Neural cell (in vitro differentiated cells): ENCODE results near the gene EHD4. TPM values are rescaled to one million over a fixed set of nuclear protein-coding genes. Genes with fewer than 3 reads are reported as not detected.

Experiments
- H2AFZ ChIP-seq: fragments of 200-600, 300-800 bp; sonication (generic), shearing (Covaris generic); 2 replicates; pipeline ENCODE4 v1.6.0; 2014; ENCODE audit warnings: low read depth, mild to moderate bottlenecking, antibody characterized with exemption, low read length, moderate library complexity
- H3F3A ChIP-seq: fragments of 200-600 bp; shearing (Covaris generic); 2 replicates; pipeline ENCODE4 v1.6.1; 2016; ENCODE audit warnings: mild to moderate bottlenecking, moderate library complexity, mixed read lengths, antibody characterized with exemption, low read length; ENCODE audit not compliant: insufficient read depth, poor library complexity, severe bottlenecking
- H3K27ac ChIP-seq: fragments of 200-600, 300-800 bp; sonication (generic), shearing (Covaris generic); 2 replicates; pipeline ENCODE4 v1.5.1; 2014; ENCODE audit warnings: mild to moderate bottlenecking, low read length, moderate library complexity
- H3K27me3 ChIP-seq: fragments of 300-800, 200-600 bp; sonication (generic), shearing (Covaris generic); 2 replicates; pipeline ENCODE4 v1.6.0; 2014; ENCODE audit warnings: mild to moderate bottlenecking, low read depth, low read length, moderate library complexity; ENCODE audit not compliant: insufficient read depth
- H3K36me3 ChIP-seq: fragments of 300-800, 200-600 bp; sonication (generic), shearing (Covaris generic); 2 replicates; pipeline ENCODE4 v1.5.1; 2014; ENCODE audit warnings: mild to moderate bottlenecking, antibody characterized with exemption, low read length, moderate library complexity; ENCODE audit not compliant: insufficient read depth
- H3K4me2 ChIP-seq: fragments of 300-800, 200-600 bp; sonication (generic), shearing (Covaris generic); 2 replicates; pipeline ENCODE4 v1.6.0; 2014; ENCODE audit warnings: mild to moderate bottlenecking, low read length
- H3K4me3 ChIP-seq: fragments of 300-800, 200-600 bp; sonication (generic), shearing (Covaris generic); 2 replicates; pipeline ENCODE4 v1.5.1; 2014; ENCODE audit warnings: mild to moderate bottlenecking, low read length, moderate library complexity
- H3K79me2 ChIP-seq: fragments of 200-600 bp; shearing (Covaris generic); replicated peaks from 2 replicates; pipeline ENCODE4 v1.6.0; 2014; ENCODE audit warnings: mild to moderate bottlenecking, low read length, moderate library complexity; ENCODE audit not compliant: insufficient read depth
- H3K9ac ChIP-seq: fragments of 300-800, 200-600 bp; sonication (generic), shearing (Covaris generic); 2 replicates; pipeline ENCODE4 v1.6.1; 2016; ENCODE audit warnings: mild to moderate bottlenecking, low read length, mixed read lengths
- H3K9me2 ChIP-seq: fragments of 200-600 bp; shearing (Covaris generic); 2 replicates; pipeline ENCODE4 v1.6.1; 2016; ENCODE audit warnings: mild to moderate bottlenecking, low read length, mixed read lengths; ENCODE audit not compliant: insufficient read depth
- H3K9me3 ChIP-seq: fragments of 200-600, 300-800 bp; sonication (generic), shearing (Covaris generic); 2 replicates; pipeline ENCODE4 v1.6.1; 2016; ENCODE audit warnings: mild to moderate bottlenecking, mixed run types, low read length, moderate library complexity, mixed read lengths
- H4K20me1 ChIP-seq: fragments of 200-600 bp; shearing (Covaris generic); 2 replicates; pipeline ENCODE4 v1.6.1; 2016; ENCODE audit warnings: mild to moderate bottlenecking, mixed run types; ENCODE audit not compliant: insufficient read depth
- EZH2 ChIP-seq: fragments of 200-600, 300-800 bp; shearing (Covaris generic), sonication (generic); IDR thresholded peaks from 2 replicates; pipeline ENCODE4 v1.6.1; 2014; ENCODE audit warnings: antibody characterized with exemption, low read length, borderline replicate concordance, mild to moderate bottlenecking; ENCODE audit not compliant: insufficient read depth, poor library complexity, severe bottlenecking
- MXI1 ChIP-seq: fragments of 450-650 bp; conservative IDR thresholded peaks from 2 replicates; pipeline ENCODE4 v1.6.1; 2014; ENCODE audit warnings: antibody characterized with exemption, mild to moderate bottlenecking; ENCODE audit not compliant: poor library complexity, severe bottlenecking
- POLR2AphosphoS5 ChIP-seq: IDR thresholded peaks from 2 replicates; pipeline ENCODE4 v1.6.1; 2012
- RAD21 ChIP-seq: fragments of 450-650 bp; conservative IDR thresholded peaks from 2 replicates; pipeline ENCODE4 v1.6.1; 2014; ENCODE audit warnings: antibody characterized with exemption, mild to moderate bottlenecking, moderate library complexity
- REST ChIP-seq: IDR thresholded peaks from 2 replicates; pipeline ENCODE4 v1.6.1; 2012; ENCODE audit warnings: borderline replicate concordance
- SMC3 ChIP-seq: fragments of 450-650 bp; conservative IDR thresholded peaks from 2 replicates; pipeline ENCODE4 v1.6.1; 2014; ENCODE audit warnings: antibody characterized with exemption, mild to moderate bottlenecking, moderate library complexity; ENCODE audit not compliant: poor library complexity
- TAF1 ChIP-seq: IDR thresholded peaks from 2 replicates; pipeline ENCODE4 v1.6.1; 2012; ENCODE audit warnings: low read depth
- polyA plus RNA-seq: library from polyadenylated mRNA; depleted of rRNA; stranded (reverse); fragments of >200 nt; gene quantifications from 2 replicates; pipeline ENCODE4 v1.2.3, GENCODE V29; 2014
- TF ChIP-seq, protein P1 (sequence below): fragments of 450-650 bp; IDR thresholded peaks from 2 replicates; pipeline ENCODE4 v1.5.1; 2014; ENCODE audit warnings: antibody characterized with exemption, mild to moderate bottlenecking, moderate library complexity; ENCODE audit not compliant: poor library complexity, severe bottlenecking

Gene EHD4
- polyA plus RNA-seq, 1 donor from 2014 or later = 0.09 TPM

DNA sequence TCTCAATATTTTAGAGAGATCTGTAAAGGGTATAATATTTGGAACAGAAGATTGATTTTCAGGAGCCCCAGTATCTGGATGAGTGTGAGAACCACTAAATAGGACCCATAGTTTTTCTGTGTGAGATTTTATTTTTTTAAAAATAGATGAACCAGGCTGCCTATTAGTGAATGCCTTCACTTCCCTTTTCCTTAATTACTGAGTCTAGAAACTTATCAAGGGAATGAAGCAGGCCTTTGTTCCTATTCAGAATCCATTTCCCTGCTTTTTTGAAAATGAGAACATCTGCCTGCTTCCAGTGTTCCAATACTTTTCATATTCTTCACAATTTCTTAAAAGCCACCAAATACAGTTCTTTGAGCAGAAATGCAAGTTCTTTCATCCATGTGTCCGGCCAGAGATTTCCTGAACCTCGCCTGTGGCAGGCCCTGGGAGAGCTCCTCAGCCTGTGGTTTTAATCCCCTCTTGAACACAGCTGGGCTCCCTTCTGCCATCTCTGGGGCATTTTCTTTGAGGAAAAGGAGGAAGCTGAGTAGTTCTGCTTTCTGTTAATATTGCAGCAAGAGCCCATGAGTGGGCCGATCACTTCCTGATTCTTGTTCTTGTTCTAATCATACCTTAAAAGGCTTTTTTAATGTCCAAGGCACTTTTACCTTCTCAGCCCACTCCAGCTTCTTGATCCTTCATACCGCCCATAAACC, 4.7 kb downstream of the EHD4 start:
- TF ChIP-seq, protein P1, sequence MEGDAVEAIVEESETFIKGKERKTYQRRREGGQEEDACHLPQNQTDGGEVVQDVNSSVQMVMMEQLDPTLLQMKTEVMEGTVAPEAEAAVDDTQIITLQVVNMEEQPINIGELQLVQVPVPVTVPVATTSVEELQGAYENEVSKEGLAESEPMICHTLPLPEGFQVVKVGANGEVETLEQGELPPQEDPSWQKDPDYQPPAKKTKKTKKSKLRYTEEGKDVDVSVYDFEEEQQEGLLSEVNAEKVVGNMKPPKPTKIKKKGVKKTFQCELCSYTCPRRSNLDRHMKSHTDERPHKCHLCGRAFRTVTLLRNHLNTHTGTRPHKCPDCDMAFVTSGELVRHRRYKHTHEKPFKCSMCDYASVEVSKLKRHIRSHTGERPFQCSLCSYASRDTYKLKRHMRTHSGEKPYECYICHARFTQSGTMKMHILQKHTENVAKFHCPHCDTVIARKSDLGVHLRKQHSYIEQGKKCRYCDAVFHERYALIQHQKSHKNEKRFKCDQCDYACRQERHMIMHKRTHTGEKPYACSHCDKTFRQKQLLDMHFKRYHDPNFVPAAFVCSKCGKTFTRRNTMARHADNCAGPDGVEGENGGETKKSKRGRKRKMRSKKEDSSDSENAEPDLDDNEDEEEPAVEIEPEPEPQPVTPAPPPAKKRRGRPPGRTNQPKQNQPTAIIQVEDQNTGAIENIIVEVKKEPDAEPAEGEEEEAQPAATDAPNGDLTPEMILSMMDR = no peak
- TF ChIP-seq EZH2 = no peak
- TF ChIP-seq TAF1 = no peak
- no peak for TF ChIP-seq MXI1
- TF ChIP-seq REST = no peak
- TF ChIP-seq SMC3 = no peak
- no peaks in the 10 kb centered on the region for H3K79me2 ChIP-seq
- H3K36me3 ChIP-seq = no peaks in the 10 kb centered on the region
- no peaks in the 10 kb centered on the region for H4K20me1 ChIP-seq
- no peak overlapping the region for H3K4me3 ChIP-seq
- H3K9me2 ChIP-seq = no peaks in the 10 kb centered on the region
- no peak overlapping the region for H2AFZ ChIP-seq
- H3K27me3 ChIP-seq = peaks cover 12% of the 10 kb centered on the region
- H3K27ac ChIP-seq = no peak overlapping the region
- H3K4me2 ChIP-seq = no peak overlapping the region
- H3K9me3 ChIP-seq = no peaks in the 10 kb centered on the region
- no peaks in the 10 kb centered on the region for H3F3A ChIP-seq
- no peak overlapping the region for H3K9ac ChIP-seq

DNA sequence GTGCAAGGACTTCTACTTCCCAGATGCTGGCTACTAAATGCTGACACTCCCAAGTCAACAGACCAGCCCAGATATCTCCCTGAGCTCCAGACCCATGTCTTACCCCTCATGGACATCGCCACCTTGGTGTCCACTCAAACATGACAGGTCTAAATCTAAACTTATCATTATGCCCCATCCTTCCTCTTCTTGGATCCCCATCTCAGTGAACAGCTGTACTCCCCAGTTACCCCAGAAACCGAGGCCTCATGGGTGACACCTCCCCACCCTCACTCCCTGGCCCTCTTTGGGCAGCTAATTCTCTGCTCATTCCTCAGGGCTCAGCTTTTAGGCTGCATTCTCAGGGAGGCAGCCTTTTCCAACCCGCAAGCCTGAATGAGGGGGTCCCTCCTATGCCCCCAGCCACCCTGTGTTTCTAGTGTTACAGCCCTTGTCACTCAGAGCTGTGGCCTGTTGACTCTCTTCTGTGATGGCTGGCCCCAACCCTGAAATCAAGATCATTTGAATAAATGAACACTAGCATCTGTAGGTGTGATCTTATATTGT, 5.4 kb downstream of the EHD4 start:
- Histone ChIP-seq H3K36me3 (no peaks in the 10 kb centered on the region), H3K4me3 (no peak overlapping the region), H2AFZ (no peak overlapping the region), H3K9ac (no peak overlapping the region), H3F3A (no peaks in the 10 kb centered on the region), H3K9me2 (no peaks in the 10 kb centered on the region), H3K27ac (no peak overlapping the region), H3K9me3 (no peaks in the 10 kb centered on the region), H3K27me3 (peaks cover 12% of the 10 kb centered on the region), H3K79me2 (no peaks in the 10 kb centered on the region), H3K4me2 (no peak overlapping the region), H4K20me1 (no peaks in the 10 kb centered on the region)
- TF ChIP-seq REST (no peak), RAD21 (no peak), MXI1 (no peak), POLR2AphosphoS5 (no peak), EZH2 (no peak), TAF1 (no peak)
- TF ChIP-seq, protein P1 = no peak
